GM21515 (cell line): Measurements from ENCODE around the gene AHCYL1.
A peak's percentile ranks its signal among the peaks of the same experiment; 100 is the strongest.
"Not testable (repeated sequence)": the region's sequence is repeated elsewhere in the genome, so short reads cannot be mapped to it uniquely, and the experiment has no call there.

Experiments used
- ATAC-seq: cut with Tn5 transposase; IDR thresholded peaks from one replicate; pipeline ENCODE4 v1.9.1; 2021; ENCODE audit not compliant: unreplicated experiment

The AHCYL1 gene

DNA sequence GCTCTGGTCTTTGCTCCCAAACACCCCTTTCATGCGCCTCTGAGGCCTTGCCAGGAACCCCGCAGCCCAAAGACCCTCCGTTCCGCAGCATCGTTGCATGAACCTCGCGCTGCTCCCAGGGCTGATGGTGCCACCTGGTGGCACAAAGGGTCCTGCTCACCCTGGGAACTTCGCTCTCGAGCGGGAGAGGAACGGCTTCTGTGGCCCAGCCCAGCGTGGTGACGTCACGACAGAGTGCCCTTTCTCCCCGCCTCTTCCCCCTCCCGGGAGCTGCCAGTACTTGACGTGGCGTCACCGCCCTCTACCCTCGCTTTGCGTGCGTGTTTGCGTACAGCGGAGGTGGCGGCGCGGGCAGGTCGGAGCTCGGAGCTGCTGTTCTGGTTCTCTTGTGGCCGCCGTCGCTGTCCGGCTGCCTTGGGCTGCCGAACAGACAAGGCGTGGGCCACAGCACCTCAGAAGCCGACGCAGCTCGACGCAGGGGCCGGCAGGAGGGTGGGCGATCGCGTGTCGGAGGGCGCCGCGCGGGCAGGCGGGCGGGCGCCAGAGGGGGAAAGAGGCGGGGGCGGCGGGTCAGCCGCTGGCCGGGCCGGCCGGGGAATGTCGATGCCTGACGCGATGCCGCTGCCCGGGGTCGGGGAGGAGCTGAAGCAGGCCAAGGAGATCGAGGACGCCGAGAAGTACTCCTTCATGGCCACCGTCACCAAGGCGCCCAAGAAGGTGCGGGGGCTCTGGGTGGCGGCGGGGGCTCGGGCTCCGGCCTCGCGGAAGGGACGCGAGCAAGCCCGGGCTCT lies at the start of gene AHCYL1:
TSS of gene AHCYL1 (plus strand) at position 310 of the 791 bp plus-strand sequence. CDS start at position 598, 288 bp downstream.
- peak; percentile 96 for ATAC-seq

DNA sequence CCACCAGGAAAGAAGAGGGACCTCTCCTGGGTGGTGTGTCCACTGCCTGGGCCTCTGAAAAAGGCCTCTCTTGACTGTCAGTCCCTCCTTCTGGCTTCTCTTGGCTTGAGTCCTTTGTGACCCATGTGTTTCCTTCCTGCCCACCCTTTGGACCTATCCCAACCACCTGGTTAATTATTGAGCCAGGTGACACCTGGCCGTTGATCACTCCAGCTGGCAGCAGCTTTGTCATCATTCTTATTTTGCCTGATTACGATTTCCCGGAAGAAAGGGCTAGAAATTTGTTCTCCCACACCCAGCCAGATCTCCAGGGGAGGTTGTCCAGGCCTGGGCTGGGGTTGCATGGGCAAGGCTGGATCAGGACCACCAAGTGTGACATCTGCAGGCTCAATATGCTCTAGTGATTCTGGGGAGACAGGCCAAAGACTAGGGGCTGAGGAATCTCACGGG lies 49.1 kb upstream of the AHCYL1 start:
- no peak for ATAC-seq

DNA sequence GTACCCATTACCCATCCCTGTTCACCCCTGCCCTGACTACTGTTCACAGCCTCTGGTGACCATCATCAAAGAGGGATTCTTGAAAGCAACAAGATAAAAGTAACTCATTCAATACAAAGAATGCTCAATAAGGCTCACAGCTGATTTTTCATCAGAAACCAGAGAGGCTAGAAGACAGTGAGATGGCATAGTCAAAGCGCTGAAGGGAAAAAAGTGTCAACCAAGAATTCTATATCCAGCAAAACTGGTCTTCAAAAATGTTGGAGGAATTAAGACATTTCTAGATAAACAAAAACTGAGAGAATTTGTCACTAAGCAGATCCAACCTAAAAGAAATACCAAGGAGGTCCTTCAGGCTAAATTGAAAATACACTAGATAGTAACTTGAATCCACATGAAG lies 46.8 kb upstream of the AHCYL1 start:
- ATAC-seq, result no peak

- ATAC-seq, result no peak
Measured at GRCh38 chr1:109938556-109938955, 46.0 kb upstream of the AHCYL1 start.

- no peak for ATAC-seq
Measured at GRCh38 chr1:109942434-109942833, 42.1 kb upstream of the AHCYL1 start.

DNA sequence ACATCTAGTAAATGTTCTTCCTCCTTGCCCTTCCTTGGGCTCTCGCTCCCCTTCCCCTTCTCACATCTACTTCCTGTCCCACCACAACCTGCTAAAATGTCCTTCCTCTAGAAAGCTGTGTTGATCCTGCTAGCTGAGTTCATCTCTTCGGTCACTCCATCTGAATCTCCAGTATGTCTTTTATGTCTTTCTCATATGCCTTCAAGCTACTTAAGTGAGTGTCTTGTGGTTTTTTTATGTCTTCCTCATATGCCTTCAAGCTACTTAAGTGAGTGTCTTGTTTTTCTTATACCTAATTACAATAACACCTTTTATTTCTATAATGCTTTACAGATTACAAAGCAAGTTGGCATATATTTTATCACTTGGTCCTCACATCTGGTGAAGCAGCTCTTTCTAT lies 40.0 kb upstream of the AHCYL1 start:
- no peak for ATAC-seq

DNA sequence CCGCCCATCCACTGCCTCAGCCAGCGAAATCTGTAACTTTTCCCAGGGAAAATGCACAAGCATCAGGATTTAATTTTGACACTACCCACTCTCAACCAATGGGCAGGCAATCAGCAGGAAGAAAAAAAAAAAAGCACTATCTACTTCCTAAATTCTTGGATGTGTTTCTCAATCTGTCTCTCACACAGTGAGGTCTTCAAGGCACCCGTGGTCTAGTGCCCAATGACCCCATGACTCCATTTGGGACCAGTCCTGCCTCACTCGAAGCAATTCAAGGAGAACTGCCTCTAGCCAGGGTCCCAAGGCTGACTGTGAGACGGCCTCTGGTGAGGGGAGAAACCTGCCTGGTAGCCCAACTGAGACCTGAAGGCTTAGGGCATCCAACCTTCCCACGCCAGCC lies 38.1 kb upstream of the AHCYL1 start:
- no peak for ATAC-seq

DNA sequence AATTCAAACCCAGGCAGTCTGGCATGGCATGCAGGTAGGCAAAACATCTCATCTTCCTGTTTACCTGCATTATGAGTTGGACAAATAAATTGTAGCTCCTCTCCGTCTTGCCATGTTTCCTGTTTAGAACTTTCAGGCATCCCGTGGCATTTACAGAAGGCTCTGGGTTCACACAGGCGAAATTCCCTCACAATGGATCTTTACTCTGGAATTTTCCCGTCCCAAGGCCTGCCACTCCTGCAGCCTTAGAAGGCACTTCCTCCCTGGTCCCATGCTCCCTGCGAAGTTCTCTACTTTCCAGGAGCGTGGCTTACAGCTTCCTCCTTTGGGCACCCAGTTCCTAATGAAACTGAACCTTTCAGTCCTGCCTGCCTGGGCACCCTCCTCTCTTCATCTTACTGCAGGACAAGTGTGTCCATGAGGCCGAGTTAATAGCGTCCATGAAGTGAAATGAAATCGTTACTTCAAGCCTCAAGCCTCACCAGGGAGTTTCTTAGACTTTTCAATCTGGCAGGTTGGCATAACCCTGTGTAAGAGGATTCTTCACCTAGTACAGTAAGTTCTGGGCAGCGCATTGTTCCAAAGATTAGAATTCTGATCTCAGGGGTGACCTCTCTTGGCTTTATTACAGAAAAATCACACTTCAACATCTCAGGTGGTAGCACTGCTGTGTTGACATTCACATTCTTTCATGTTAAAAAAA lies 36.8 kb upstream of the AHCYL1 start:
- no peak for ATAC-seq

- no peak for ATAC-seq
Measured at GRCh38 chr1:109948285-109948630, 36.3 kb upstream of the AHCYL1 start.

- ATAC-seq, result no peak
Measured at GRCh38 chr1:109950038-109950437, 34.5 kb upstream of the AHCYL1 start.

GRCh38 chr1:109950509-109950908 lies 34.1 kb upstream of the AHCYL1 start:
- ATAC-seq, result no peak

GRCh38 chr1:109951501-109951900 lies 33.1 kb upstream of the AHCYL1 start:
- not testable (repeated sequence) for ATAC-seq

DNA sequence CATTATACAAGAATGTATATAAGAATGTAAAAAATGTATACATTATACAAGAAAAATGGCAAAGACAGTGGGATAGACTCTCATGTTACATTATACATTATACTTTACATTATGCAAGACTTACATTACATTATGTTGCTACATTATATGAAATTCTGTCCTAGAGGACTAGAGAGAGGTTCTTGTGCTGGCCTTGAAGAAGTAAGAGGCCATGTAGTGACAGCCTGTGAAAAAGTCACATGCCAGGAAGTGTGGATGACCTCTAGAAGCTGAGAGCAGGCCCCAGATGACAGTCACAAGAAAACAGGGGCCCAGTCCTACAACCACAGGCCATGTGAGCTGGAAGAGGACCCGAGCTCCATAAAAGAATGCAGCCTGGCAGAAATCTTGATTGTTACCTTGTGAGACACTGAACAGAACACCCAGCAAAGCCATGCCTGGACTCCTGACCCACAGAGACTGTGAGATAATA lies 30.5 kb upstream of the AHCYL1 start:
- ATAC-seq, result no peak

GRCh38 chr1:109959632-109959973 lies 25.0 kb upstream of the AHCYL1 start:
- ATAC-seq, result no peak

- no peak for ATAC-seq
Measured at GRCh38 chr1:109959974-109960744, 24.4 kb upstream of the AHCYL1 start.

GRCh38 chr1:109960745-109961094 lies 23.8 kb upstream of the AHCYL1 start:
- no peak for ATAC-seq

- ATAC-seq, result no peak
Measured at GRCh38 chr1:109963864-109964263, 20.7 kb upstream of the AHCYL1 start.

DNA sequence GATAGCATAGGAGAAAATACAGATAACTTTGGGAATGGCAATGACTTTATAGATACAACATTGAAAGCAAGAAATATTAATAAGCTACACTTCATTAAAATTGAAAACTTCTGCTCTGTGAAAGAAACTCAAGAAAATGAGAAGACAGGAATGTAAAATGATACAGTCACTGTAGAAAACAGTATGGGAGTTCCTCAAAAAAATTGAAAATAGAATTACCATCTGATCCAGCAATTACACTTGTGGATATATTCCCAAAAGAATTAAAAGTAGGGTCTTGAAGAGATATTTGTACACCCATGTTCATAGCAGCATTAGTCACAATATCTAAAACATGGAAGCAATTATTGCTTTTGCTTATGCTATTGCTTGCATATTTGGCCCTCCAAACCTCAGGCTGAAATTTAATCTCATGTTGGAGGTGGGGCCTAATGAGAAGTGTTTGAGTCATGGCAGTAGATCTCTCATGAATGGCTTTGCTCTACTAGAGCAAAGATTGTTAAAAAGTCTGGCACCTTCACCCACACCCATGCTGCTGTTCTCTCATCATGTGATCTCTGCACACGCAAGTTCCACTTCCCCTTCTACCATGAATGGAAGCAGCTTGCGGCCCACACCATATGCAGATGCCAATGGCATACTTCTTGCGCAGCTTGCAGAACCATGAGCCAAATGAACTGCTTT lies 15.3 kb upstream of the AHCYL1 start:
- no peak for ATAC-seq

DNA sequence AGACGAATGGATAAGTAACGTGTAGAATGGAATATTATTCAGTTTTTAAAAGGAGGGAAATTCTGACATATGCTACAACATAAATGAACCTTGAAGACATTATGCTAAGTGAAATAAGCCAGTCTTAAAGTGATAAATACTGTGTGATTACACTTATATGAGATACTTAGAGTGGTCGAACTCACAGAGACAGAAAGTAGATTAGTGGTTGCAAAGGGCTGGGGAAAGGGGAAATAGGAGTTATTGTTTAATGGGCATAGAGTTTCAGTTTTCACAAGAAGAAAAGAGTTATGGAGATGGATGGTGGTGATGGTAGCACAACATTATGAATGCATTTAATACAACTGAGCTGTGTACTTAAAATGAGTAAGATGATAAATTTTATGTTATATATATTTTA lies 14.7 kb upstream of the AHCYL1 start:
- ATAC-seq, result no peak

- no peak for ATAC-seq
Measured at GRCh38 chr1:109971559-109971958, 13.0 kb upstream of the AHCYL1 start.

GRCh38 chr1:109974191-109974590 lies 10.4 kb upstream of the AHCYL1 start:
- ATAC-seq, result no peak
